ENCODE measurements around the gene ADAR.
A peak's percentile ranks its signal among the peaks of the same experiment; 100 is the strongest.

Gene ADAR

DNA sequence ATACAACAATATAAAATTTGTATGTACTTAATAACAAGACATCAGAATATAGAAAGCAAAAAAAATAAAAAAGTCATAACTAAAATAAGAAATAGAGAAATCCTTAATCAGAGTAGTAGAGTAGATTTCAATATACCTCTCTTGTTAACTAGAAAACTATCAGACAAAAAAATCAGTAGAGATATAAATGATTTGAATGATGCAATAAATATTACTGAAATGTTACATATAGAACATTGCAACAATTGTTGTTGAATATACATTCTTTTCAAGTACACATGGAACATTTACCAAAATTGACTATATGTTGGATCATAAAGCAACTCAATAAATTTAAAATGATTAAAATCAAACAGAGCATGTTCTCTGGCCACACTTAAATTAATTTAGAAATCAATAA is 31.9 kb upstream of the ADAR start:
- Histone ChIP-seq H3K9me3 (no peaks in the 10 kb centered on the region), H3K4me3 (no peak overlapping the region), H3K36me3 (no peaks in the 10 kb centered on the region), H3K27ac (no peak overlapping the region), H3K27me3 (no peaks in the 10 kb centered on the region), H3K4me1 (no peaks in the 10 kb centered on the region)
- intact Hi-C loops (cut with DNase I; ENCODE audit: low total_unique reads), result no loop called here
- DNase-seq, result no peak
- no peak for TF ChIP-seq CTCF (IDR thresholded peaks at IDR 0.05)

DNA sequence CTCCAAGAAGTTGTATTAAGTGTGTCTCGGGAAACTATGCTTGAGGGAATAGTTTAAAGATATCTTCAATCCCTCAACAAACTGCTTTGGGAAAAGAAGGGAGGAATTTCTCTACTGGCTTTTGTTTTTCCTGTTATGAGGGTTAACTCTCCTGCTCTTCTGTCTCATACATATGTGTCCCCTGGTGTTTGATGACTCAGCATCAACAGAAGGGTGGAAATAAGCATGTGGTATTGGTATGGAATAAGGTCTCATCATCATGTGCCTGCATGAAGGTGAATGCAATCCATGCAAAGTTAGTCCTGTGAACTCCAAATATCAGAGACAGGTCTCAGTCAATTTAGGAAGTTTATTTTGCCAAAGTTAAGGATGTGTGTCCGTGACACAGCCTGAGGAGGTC is 27.2 kb upstream of the ADAR start:
- intact Hi-C loops (cut with DNase I; ENCODE audit: low total_unique reads), result no loop called here
- peaks cover 0 to 3% of the 10 kb centered on the region in 2 donors for H3K27me3 ChIP-seq
- H3K27ac ChIP-seq, result no peak overlapping the region

DNA sequence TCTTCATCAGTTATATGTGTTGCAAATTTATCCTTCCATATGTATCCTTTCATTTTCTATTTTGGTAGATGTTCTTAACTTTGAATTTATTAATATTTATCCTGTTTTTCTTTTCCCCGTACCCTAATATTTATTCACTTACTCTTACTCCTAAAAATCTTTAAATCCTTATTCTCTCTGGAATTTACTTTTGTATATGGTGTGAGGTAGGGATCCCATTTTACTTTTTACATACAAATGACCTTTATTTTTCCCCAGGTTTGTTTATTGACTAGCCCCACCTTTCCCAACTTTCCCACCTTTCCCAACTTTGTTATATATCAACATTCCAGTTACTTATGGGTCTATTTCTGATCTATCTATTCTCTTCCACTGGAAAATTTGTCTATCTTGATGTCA is 21.7 kb upstream of the ADAR start:
- intact Hi-C loops (cut with DNase I; ENCODE audit: low total_unique reads), result loop anchor here (10.0 kb wide), 1 partner anchor 65 kb away; the partner anchor contains the start of gene CHRNB2
- no peak for TF ChIP-seq CTCF (IDR thresholded peaks at IDR 0.05)
- DNase-seq, result no peak
- no peaks in the 10 kb centered on the region for H3K9me3 ChIP-seq
- no peaks in the 10 kb centered on the region for H3K36me3 ChIP-seq
- peaks cover 0 to 18% (median 10%) of the 10 kb centered on the region in 4 donors for H3K4me1 ChIP-seq
- no peak overlapping the region for H3K4me3 ChIP-seq
- H3K27ac ChIP-seq, result no peak overlapping the region
- H3K27me3 ChIP-seq, result peaks cover 0 to 3% of the 10 kb centered on the region in 2 donors

More for the DNA sequence above, 27.2 kb upstream of the ADAR start:
- H3K4me1 ChIP-seq, result no peaks in the 10 kb centered on the region
- H3K36me3 ChIP-seq, result no peaks in the 10 kb centered on the region
- no peaks in the 10 kb centered on the region for H3K9me3 ChIP-seq
- H3K4me3 ChIP-seq, result no peak overlapping the region
- no peak for TF ChIP-seq CTCF (IDR thresholded peaks at IDR 0.05)
- DNase-seq, result no peak

DNA sequence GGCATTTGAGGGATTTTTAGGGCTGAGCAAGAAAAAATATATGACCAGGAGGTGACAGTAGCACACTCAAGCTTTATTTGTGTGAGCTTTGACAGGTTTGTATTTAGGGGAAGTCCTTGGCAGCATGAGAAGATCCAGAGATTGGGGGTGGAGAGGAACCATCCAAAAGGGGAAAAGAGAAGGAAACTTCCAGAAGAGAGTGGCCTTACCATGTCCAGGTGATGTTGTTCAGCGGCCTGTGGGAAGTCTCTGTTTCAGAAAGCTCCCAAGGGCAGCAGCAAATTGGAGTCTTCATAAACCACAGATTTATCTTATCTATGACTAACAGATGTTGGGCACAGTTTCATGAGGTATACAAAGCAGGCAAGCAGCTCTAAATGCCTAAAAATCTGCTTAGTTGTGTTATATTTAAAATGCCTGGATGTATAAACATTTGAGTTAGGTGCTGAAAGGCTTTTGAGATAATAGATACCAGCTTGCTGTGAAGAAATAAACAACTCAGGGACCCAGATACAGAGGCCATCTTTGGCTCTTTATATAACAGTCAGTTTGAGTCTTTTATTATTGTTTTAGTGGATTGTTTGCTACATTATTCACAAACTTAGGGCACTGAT is 21.2 kb upstream of the ADAR start:
- Histone ChIP-seq H3K4me3 (no peak overlapping the region), H3K27ac (no peak overlapping the region), H3K4me1 (peaks cover 0 to 18% (median 10%) of the 10 kb centered on the region in 4 donors), H3K9me3 (no peaks in the 10 kb centered on the region), H3K27me3 (peaks cover 0 to 3% of the 10 kb centered on the region in 2 donors), H3K36me3 (no peaks in the 10 kb centered on the region)
- no peak for DNase-seq
- intact Hi-C loops (cut with DNase I; ENCODE audit: low total_unique reads), result loop anchor here (10.0 kb wide), 1 partner anchor 64 kb away; the partner anchor contains the start of gene CHRNB2
- no peak for TF ChIP-seq CTCF (IDR thresholded peaks at IDR 0.05)

GRCh38 chr1:154628121-154628405 is 20.1 kb upstream of the ADAR start:
- H3K27me3 ChIP-seq, result peaks cover 0 to 3% of the 10 kb centered on the region in 2 donors
- H3K9me3 ChIP-seq, result no peaks in the 10 kb centered on the region
- TF ChIP-seq CTCF (IDR thresholded peaks at IDR 0.05), result no peak
- no peak for DNase-seq
- H3K27ac ChIP-seq, result peak overlapping the region; percentile 94
- peaks cover 0 to 18% (median 10%) of the 10 kb centered on the region in 4 donors for H3K4me1 ChIP-seq
- peak overlapping the region; percentile 82 to 87 for H3K4me3 ChIP-seq
- intact Hi-C loops (cut with DNase I; ENCODE audit: low total_unique reads), result loop anchor here (10.0 kb wide), 1 partner anchor 63 kb away; the partner anchor contains the start of gene CHRNB2
- H3K36me3 ChIP-seq, result no peaks in the 10 kb centered on the region

Measured in tibial artery (tissue), 4 donors.